ENCODE measurements around the gene COL3A1.

- TF ChIP-seq EZH2 (IDR thresholded peaks at IDR 0.05) (no peak), CTCF (IDR thresholded peaks at IDR 0.05) (no peak)
Observed at GRCh38 chr2:189056200-189057106, 82.3 kb downstream of the COL3A1 start.
